Epithelial cell of proximal tubule (primary cell): ENCODE results near the gene MRPL24. TPM values are rescaled to one million over a fixed set of nuclear protein-coding genes. Genes with fewer than 3 reads are reported as not detected.

Experiments
- DNase-seq: peaks from one replicate; pipeline ENCODE4 v3.0.0-alpha.2; 2011; ENCODE audit warnings: low read depth
- H3K4me3 ChIP-seq: 2 replicates; pipeline ENCODE4 v1.5.1; 2011; ENCODE audit warnings: low read depth, mild to moderate bottlenecking, low read length
- total RNA-seq: library from RNA; depleted of rRNA; stranded (reverse); fragments of >200 nt; gene quantifications from 2 replicates; pipeline ENCODE4 v1.2.3, GENCODE V29; 2015
- TF ChIP-seq, protein P1 (sequence below): conservative IDR thresholded peaks from 2 replicates; pipeline ENCODE4 v1.5.1; 2012; ENCODE audit warnings: low read depth, mild to moderate bottlenecking, low read length

MRPL24 gene
- total RNA-seq, 1 donor from 2014 or later: 47.7 TPM

GRCh38 chr1:156692925-156693847 lies 47.7 kb downstream of the MRPL24 start:
- H3K4me3 ChIP-seq: no peak overlapping the region
- TF ChIP-seq, protein P1, sequence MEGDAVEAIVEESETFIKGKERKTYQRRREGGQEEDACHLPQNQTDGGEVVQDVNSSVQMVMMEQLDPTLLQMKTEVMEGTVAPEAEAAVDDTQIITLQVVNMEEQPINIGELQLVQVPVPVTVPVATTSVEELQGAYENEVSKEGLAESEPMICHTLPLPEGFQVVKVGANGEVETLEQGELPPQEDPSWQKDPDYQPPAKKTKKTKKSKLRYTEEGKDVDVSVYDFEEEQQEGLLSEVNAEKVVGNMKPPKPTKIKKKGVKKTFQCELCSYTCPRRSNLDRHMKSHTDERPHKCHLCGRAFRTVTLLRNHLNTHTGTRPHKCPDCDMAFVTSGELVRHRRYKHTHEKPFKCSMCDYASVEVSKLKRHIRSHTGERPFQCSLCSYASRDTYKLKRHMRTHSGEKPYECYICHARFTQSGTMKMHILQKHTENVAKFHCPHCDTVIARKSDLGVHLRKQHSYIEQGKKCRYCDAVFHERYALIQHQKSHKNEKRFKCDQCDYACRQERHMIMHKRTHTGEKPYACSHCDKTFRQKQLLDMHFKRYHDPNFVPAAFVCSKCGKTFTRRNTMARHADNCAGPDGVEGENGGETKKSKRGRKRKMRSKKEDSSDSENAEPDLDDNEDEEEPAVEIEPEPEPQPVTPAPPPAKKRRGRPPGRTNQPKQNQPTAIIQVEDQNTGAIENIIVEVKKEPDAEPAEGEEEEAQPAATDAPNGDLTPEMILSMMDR: no peak
- DNase-seq: no peak

- TF ChIP-seq, protein P1: no peak
- no peak overlapping the region for H3K4me3 ChIP-seq
- DNase-seq: no peak
Observed at GRCh38 chr1:156692441-156692924, 48.4 kb downstream of the MRPL24 start.

DNA sequence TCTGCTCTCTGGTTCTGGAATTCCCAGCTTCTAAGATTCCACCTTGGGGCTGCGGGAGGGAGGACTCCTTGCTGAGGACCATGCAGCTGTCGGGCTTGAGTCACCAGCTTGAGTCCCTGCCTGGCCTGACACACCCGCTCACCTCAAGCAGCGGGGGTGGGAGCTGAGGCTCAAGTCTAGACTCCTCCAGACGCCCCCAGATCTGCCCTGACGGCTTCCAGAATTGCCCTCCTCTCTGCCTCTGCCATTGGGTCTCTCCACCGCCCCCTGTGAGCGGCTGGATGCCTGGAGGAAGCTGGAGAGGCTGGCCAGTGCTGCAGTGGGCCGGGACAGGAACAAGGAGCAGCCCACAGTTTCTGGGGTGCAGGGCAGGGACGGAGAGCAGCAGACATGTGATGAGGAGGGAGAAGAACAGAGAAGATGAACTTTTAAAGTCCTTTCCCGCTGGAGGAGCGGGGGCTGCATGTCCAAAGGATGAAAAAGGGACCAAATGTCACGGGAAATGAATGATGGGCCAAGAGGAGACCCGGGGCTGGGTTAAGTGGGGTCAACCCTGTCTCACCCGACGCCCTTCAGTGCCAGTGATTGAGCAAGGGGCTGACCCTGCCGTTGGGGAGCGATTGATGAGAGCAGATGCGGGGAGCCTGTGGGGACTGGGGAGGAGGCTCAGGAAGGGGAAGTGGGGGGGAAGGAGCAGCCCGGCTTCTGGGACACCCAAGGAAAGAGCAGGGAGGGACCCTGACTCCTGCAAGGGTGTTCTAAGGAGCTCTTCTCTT lies 49.0 kb downstream of the MRPL24 start:
- H3K4me3 ChIP-seq: no peak overlapping the region
- no peak for DNase-seq
- TF ChIP-seq, protein P1: no peak

GRCh38 chr1:156691191-156691590 lies 49.7 kb downstream of the MRPL24 start:
- H3K4me3 ChIP-seq: no peak overlapping the region
- TF ChIP-seq, protein P1: no peak
- DNase-seq: no peak

DNA sequence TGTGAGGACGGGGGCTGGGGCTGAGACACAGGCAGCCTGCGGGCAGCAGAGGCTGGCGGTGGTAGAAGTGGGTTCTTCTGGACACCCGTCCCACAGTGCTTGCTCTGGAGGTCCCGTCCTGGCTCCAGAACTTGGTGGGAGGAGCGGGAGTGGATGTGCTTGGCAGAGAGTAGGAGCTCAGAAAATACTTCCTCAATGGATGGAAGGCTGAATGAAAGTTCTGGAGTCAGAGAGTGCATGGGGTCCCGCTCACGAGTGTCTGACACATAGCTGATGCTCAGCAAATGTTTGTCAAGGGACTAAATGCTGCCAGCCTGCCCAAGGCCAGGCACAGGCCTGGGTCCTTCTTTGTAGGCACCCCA lies 50.2 kb downstream of the MRPL24 start:
- TF ChIP-seq, protein P1: no peak
- DNase-seq: no peak
- H3K4me3 ChIP-seq: no peak overlapping the region

GRCh38 chr1:156689953-156690674 lies 50.8 kb downstream of the MRPL24 start:
- no peak for DNase-seq
- H3K4me3 ChIP-seq: peak overlapping the region; percentile 21
- TF ChIP-seq, protein P1: no peak
